Vagina (tissue), 2 donors: ENCODE results near the gene CHD6. TPM values are rescaled to one million over a fixed set of nuclear protein-coding genes. Genes with fewer than 3 reads are reported as not detected.

Source experiments
- DNase-seq, 2 donors: peaks; one replicate each; pipeline ENCODE4 v3.0.0-alpha.2; 2017; ENCODE audit errors: extremely low spot score in 2 of 2
- H3K27ac ChIP-seq: fragments of 200-600 bp; sonication (generic); one replicate; pipeline ENCODE4 v1.5.1; 2019
- H3K27me3 ChIP-seq: fragments of 200-600 bp; sonication (generic); one replicate; pipeline ENCODE4 v1.5.1; 2019
- H3K36me3 ChIP-seq, 2 donors: fragments of 200-600 bp; sonication (generic); one replicate each; pipeline ENCODE4 v1.5.1; 2017 to 2019
- H3K4me1 ChIP-seq: fragments of 200-600 bp; sonication (generic); one replicate; pipeline ENCODE4 v1.5.1; 2019
- H3K4me3 ChIP-seq, 2 donors: fragments of 200-600 bp; sonication (generic); 1 replicate in 1 of 2; 2 replicates in 1 of 2; pipeline ENCODE4 v1.5.1; 2016 to 2019
- H3K9me3 ChIP-seq: fragments of 200-600 bp; sonication (generic); one replicate; pipeline ENCODE4 v1.5.1; 2019
- POLR2A ChIP-seq, 2 donors: fragments of 450-650 bp; IDR thresholded peaks; one replicate each; pipeline ENCODE4 v1.6.1; 2017; ENCODE audit warnings: antibody characterized with exemption in 2 of 2, mild to moderate bottlenecking in 2 of 2, moderate library complexity in 2 of 2
- POLR2AphosphoS5 ChIP-seq, 2 donors: sonication (generic); formaldehyde crosslinking; IDR thresholded peaks; one replicate each; pipeline ENCODE4 v1.9.0; 2017; ENCODE audit warnings: antibody characterized with exemption in 2 of 2, mild to moderate bottlenecking in 2 of 2, low read depth in 1 of 2; ENCODE audit not compliant: insufficient read depth in 1 of 2
- intact Hi-C: fragments of 100-400 bp; cut with DNase I; formaldehyde crosslinking; loops from one replicate; pipeline ENCODE4 v1.15.1; 2023
- total RNA-seq: library from RNA; depleted of rRNA; stranded (reverse); fragments of >200 nt; gene quantifications from one replicate; pipeline ENCODE4 v1.2.3, GENCODE V29; 2016
- TF ChIP-seq, protein P1 (sequence below), 3 experiments: fragments of 450-650 bp in 2 of 3; fragments of 200-600 bp in 1 of 3; sonication (generic) in 1 of 3; IDR thresholded peaks; one replicate each; pipeline ENCODE4 v1.5.1; 2017 to 2019; ENCODE audit warnings: antibody characterized with exemption in 3 of 3, mild to moderate bottlenecking in 2 of 3, moderate library complexity in 2 of 3

CHD6 gene
- total RNA-seq, 1 donor from 2014 or later = 37.6 TPM

DNA sequence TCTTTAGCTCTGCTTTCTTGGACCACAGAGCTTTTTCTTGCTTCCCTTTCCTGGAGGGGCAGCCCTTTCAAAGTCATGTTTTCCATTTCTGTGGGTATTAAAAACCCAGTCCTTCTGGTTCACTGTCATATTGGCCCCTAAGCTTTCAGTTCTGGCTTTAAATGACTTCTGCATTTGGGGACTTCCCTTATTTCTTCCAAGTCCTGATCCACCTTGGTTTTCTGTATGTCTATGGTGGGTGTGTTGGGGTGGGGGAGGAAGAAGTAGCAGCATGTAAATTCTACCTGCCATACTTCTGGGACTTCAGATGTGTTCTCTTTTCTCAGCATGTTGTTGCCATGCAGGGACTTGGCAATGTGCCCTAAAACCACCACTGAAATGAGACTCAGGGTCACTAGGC is 174.5 kb downstream of the CHD6 start:
- H3K27ac ChIP-seq = no peak overlapping the region
- no peaks in the 10 kb centered on the region for H3K9me3 ChIP-seq
- intact Hi-C loops = no loop called here
- TF ChIP-seq POLR2A (IDR thresholded peaks at IDR 0.05) = no peak
- TF ChIP-seq, protein P1, sequence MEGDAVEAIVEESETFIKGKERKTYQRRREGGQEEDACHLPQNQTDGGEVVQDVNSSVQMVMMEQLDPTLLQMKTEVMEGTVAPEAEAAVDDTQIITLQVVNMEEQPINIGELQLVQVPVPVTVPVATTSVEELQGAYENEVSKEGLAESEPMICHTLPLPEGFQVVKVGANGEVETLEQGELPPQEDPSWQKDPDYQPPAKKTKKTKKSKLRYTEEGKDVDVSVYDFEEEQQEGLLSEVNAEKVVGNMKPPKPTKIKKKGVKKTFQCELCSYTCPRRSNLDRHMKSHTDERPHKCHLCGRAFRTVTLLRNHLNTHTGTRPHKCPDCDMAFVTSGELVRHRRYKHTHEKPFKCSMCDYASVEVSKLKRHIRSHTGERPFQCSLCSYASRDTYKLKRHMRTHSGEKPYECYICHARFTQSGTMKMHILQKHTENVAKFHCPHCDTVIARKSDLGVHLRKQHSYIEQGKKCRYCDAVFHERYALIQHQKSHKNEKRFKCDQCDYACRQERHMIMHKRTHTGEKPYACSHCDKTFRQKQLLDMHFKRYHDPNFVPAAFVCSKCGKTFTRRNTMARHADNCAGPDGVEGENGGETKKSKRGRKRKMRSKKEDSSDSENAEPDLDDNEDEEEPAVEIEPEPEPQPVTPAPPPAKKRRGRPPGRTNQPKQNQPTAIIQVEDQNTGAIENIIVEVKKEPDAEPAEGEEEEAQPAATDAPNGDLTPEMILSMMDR (IDR thresholded peaks at IDR 0.05) = no peak
- no peak for TF ChIP-seq POLR2AphosphoS5 (IDR thresholded peaks at IDR 0.05; ENCODE audit: insufficient read depth in 1 of 2, low read depth in 1 of 2)
- peaks cover 9 to 80% of the 10 kb centered on the region in 2 donors for H3K36me3 ChIP-seq
- H3K4me3 ChIP-seq = no peak overlapping the region
- H3K4me1 ChIP-seq = no peaks in the 10 kb centered on the region
- no peaks in the 10 kb centered on the region for H3K27me3 ChIP-seq
- DNase-seq = no peak

DNA sequence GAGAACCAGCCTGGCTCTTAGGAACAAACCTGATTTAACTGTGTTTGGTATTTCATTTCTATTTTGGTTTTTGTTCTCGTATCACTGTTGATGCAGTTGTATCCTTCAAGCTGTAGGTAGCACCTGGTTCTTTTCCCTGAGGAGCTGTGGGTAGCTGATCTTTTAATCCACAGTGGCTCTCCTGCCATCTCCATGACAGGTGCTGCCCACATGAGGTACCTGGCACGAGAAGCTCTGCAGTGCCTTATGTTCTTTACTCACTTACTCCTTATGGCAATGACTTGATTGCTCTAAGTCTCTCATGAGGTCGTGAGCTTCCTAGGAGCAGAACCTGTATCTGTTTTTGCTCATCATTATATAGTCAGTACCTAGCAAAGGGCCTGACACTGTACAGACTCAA is 177.3 kb downstream of the CHD6 start:
- no peak for DNase-seq
- intact Hi-C loops = no loop called here
- H3K9me3 ChIP-seq = no peaks in the 10 kb centered on the region
- H3K27me3 ChIP-seq = no peaks in the 10 kb centered on the region
- H3K4me1 ChIP-seq = no peaks in the 10 kb centered on the region
- H3K36me3 ChIP-seq = peaks cover 0 to 79% of the 10 kb centered on the region in 2 donors
- H3K4me3 ChIP-seq = no peak overlapping the region
- TF ChIP-seq, protein P1 (IDR thresholded peaks at IDR 0.05) = no peak
- TF ChIP-seq POLR2AphosphoS5 (IDR thresholded peaks at IDR 0.05; ENCODE audit: insufficient read depth in 1 of 2, low read depth in 1 of 2) (no peak), POLR2A (IDR thresholded peaks at IDR 0.05) (no peak)
- no peak overlapping the region for H3K27ac ChIP-seq

DNA sequence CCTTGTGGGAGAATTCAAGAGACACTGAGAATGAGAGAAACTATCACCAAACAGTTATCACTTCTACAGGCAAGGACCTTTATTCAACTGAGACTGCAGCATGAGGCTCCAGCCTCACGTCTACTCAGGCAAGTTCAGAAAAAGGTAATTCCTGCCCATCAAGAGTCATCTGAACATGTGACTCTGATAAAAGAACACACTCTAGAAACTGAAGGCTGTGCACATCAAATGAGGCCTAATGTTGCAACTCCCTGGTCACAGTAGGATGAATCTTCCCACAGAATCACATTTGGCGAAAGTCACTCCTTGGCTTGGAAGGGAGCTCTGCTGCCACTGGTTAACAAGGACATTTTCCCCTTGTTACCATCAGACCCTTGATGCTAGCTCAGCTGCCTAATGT is 180.3 kb downstream of the CHD6 start:
- Histone ChIP-seq H3K27me3 (no peaks in the 10 kb centered on the region), H3K4me1 (no peaks in the 10 kb centered on the region), H3K36me3 (peaks cover 0 to 66% of the 10 kb centered on the region in 2 donors), H3K4me3 (no peak overlapping the region), H3K9me3 (no peaks in the 10 kb centered on the region), H3K27ac (no peak overlapping the region)
- intact Hi-C loops = no loop called here
- peak in 1 of 2 donors; percentile 52 for DNase-seq
- TF ChIP-seq POLR2A (IDR thresholded peaks at IDR 0.05) (no peak), POLR2AphosphoS5 (IDR thresholded peaks at IDR 0.05; ENCODE audit: insufficient read depth in 1 of 2, low read depth in 1 of 2) (no peak)
- TF ChIP-seq, protein P1 (IDR thresholded peaks at IDR 0.05) = no peak

DNA sequence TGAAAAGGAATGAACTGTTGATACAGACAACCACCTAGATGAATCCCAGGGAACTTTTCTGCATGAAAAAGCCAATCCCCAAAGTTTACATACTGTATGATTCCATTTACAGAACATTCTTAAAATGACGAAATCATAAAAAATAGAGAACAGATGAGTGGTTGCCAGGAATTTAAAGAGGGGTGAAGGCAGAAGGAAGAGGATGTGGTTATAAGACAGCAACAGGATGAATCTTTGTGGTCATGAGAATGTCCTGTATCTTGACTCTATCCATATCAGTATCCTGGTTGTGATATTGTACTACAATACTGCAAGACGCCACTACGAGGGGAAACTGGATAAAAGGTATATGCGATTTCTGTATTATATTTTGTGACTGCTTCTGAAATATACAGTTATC is 181.5 kb downstream of the CHD6 start:
- TF ChIP-seq POLR2AphosphoS5 (IDR thresholded peaks at IDR 0.05; ENCODE audit: insufficient read depth in 1 of 2, low read depth in 1 of 2) = no peak
- TF ChIP-seq, protein P1 (IDR thresholded peaks at IDR 0.05) = no peak
- TF ChIP-seq POLR2A (IDR thresholded peaks at IDR 0.05) = no peak
- intact Hi-C loops = no loop called here

DNA sequence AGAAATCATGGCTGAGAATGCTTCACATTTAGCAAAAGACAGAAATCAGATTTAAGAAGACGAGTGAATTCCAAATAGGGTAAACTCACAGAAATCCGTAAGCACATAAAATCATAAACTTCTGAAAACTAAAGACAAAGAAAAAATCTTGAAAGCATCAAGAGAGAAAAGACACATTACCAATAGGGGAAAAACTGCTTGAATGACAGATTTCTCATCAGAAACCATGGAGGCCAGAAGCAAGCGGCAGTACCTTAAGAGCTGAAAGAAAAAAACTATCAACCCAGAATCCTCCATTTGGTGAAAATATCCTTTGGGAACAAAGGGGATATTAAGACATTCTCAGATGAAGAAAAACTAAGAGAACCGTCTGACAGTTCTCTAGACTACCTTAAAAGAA is 185.0 kb downstream of the CHD6 start:
- Histone ChIP-seq H3K27ac (no peak overlapping the region), H3K36me3 (peaks cover 0 to 38% of the 10 kb centered on the region in 2 donors), H3K9me3 (no peaks in the 10 kb centered on the region), H3K4me3 (no peak overlapping the region), H3K27me3 (no peaks in the 10 kb centered on the region), H3K4me1 (no peaks in the 10 kb centered on the region)
- intact Hi-C loops = no loop called here
- DNase-seq = no peak
- no peak for TF ChIP-seq POLR2A (IDR thresholded peaks at IDR 0.05)
- TF ChIP-seq POLR2AphosphoS5 (IDR thresholded peaks at IDR 0.05; ENCODE audit: insufficient read depth in 1 of 2, low read depth in 1 of 2) = no peak
- TF ChIP-seq, protein P1 (IDR thresholded peaks at IDR 0.05) = no peak

More for the DNA sequence above, 181.5 kb downstream of the CHD6 start:
- DNase-seq = no peak
- H3K27me3 ChIP-seq = no peaks in the 10 kb centered on the region
- H3K9me3 ChIP-seq = no peaks in the 10 kb centered on the region
- H3K4me1 ChIP-seq = no peaks in the 10 kb centered on the region
- peaks cover 0 to 60% of the 10 kb centered on the region in 2 donors for H3K36me3 ChIP-seq
- no peak overlapping the region for H3K27ac ChIP-seq
- H3K4me3 ChIP-seq = no peak overlapping the region
